Measurements from ENCODE around the gene PDIA6. TPM values are rescaled to one million over a fixed set of nuclear protein-coding genes. Genes with fewer than 3 reads are reported as not detected.

PDIA6 gene
- total and polyA plus RNA-seq, 10 of the 15 experiments (the other 5 are each of a cell fraction or from before 2014, with no cell fraction given), result 148 to 526 (median 209) TPM

GRCh38 chr2:10814142-10814541 is 1.6 kb upstream of the PDIA6 start:
- no TSS peak for BruUV-seq (replicated peaks)
- intact Hi-C loops (cut with micrococcal nuclease; ENCODE audit: unreplicated experiment), result loop anchor here (5.0 to 10.0 kb wide), 2 partner anchors 367 to 931 kb away; partner anchors contain the start of genes LPIN1 and ODC1
- RAD21 ChIA-PET (ENCODE audit: unreplicated experiment), result no interaction called here
- Histone ChIP-seq H3K27me3 (replicated peaks in 1 of 2; ENCODE audit: control insufficient read depth in 2 of 2, insufficient read depth in 2 of 2, low read length in 1 of 2) (no peaks in the 10 kb centered on the region; a peak in 3 of 4 replicates), H3K4me2 (ENCODE audit: control insufficient read depth, insufficient read depth) (no peak overlapping the region), H2AFZ (ENCODE audit: control insufficient read depth, low read depth, low read length) (no peak overlapping the region), H3K79me2 (ENCODE audit: control insufficient read depth, insufficient read depth, low read length) (peaks cover 33% of the 10 kb centered on the region), H3K27ac (ENCODE audit: control insufficient read depth, insufficient read depth) (no peak overlapping the region), H3K9me3 (replicated peaks; ENCODE audit: control insufficient read depth, insufficient read depth, low read length) (no peaks in the 10 kb centered on the region), H3K9ac (ENCODE audit: control insufficient read depth, insufficient read depth, low read length) (no peak overlapping the region), H3K4me3 (no peak overlapping the region), H4K20me1 (ENCODE audit: control insufficient read depth, insufficient read depth) (0 out of 2 replicates have a peak, but pooled peaks cover 4% of the 10 kb centered on the region), H3K36me3 (ENCODE audit: control insufficient read depth in 2 of 2, insufficient read depth in 2 of 2, low read length in 1 of 2) (no peaks in the 10 kb centered on the region), H3K4me1 (ENCODE audit: control insufficient read depth, insufficient read depth, low read length) (peaks cover 3% of the 10 kb centered on the region)
- CTCF ChIA-PET, result no interaction called here
- 40% methylated on average over 7 of the region's 10 CpGs for WGBS (ENCODE audit: insufficient coverage, insufficient replicate concordance, low lambda C conversion rate, missing lambda C conversion rate)
- POLR2A ChIA-PET, result interaction anchor here (1.0 kb wide), 1 partner anchor 23 kb away, joined by 3 read pairs; no protein-coding TSS in a partner anchor
- no peak for DNase-seq (ENCODE audit: low read depth, low spot score)
- no peak for FAIRE-seq
- ATAC-seq, result no peak
- in situ Hi-C loops (cut with MboI), result no loop called here
- SMC1A ChIA-PET (ENCODE audit: uncharacterized antibody, unreplicated experiment), result no interaction called here
- TF ChIP-seq, protein P1, sequence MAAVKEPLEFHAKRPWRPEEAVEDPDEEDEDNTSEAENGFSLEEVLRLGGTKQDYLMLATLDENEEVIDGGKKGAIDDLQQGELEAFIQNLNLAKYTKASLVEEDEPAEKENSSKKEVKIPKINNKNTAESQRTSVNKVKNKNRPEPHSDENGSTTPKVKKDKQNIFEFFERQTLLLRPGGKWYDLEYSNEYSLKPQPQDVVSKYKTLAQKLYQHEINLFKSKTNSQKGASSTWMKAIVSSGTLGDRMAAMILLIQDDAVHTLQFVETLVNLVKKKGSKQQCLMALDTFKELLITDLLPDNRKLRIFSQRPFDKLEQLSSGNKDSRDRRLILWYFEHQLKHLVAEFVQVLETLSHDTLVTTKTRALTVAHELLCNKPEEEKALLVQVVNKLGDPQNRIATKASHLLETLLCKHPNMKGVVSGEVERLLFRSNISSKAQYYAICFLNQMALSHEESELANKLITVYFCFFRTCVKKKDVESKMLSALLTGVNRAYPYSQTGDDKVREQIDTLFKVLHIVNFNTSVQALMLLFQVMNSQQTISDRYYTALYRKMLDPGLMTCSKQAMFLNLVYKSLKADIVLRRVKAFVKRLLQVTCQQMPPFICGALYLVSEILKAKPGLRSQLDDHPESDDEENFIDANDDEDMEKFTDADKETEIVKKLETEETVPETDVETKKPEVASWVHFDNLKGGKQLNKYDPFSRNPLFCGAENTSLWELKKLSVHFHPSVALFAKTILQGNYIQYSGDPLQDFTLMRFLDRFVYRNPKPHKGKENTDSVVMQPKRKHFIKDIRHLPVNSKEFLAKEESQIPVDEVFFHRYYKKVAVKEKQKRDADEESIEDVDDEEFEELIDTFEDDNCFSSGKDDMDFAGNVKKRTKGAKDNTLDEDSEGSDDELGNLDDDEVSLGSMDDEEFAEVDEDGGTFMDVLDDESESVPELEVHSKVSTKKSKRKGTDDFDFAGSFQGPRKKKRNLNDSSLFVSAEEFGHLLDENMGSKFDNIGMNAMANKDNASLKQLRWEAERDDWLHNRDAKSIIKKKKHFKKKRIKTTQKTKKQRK (IDR thresholded peaks at IDR 0.05; ENCODE audit: low read depth, low read length), result no peak
- TF ChIP-seq, protein P2, sequence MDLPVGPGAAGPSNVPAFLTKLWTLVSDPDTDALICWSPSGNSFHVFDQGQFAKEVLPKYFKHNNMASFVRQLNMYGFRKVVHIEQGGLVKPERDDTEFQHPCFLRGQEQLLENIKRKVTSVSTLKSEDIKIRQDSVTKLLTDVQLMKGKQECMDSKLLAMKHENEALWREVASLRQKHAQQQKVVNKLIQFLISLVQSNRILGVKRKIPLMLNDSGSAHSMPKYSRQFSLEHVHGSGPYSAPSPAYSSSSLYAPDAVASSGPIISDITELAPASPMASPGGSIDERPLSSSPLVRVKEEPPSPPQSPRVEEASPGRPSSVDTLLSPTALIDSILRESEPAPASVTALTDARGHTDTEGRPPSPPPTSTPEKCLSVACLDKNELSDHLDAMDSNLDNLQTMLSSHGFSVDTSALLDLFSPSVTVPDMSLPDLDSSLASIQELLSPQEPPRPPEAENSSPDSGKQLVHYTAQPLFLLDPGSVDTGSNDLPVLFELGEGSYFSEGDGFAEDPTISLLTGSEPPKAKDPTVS (IDR thresholded peaks at IDR 0.05; ENCODE audit: low read depth, low read length), result no peak
- TF ChIP-seq TARDBP (IDR thresholded peaks at IDR 0.05; ENCODE audit: borderline replicate concordance) (no peak), BMI1 (IDR thresholded peaks at IDR 0.05; ENCODE audit: borderline replicate concordance) (no peak), EZH2 (IDR thresholded peaks at IDR 0.05; ENCODE audit: borderline replicate concordance, control insufficient read depth, low read depth, low read length) (no peak), EED (IDR thresholded peaks at IDR 0.05; ENCODE audit: low read depth) (no peak), KDM1A (IDR thresholded peaks at IDR 0.05; ENCODE audit: borderline replicate concordance) (no peak), ZSCAN29 (IDR thresholded peaks at IDR 0.05) (no peak), RAD51 (IDR thresholded peaks at IDR 0.05) (no peak), SMAD5 (IDR thresholded peaks at IDR 0.05; ENCODE audit: low read depth) (no peak), ZZZ3 (IDR thresholded peaks at IDR 0.05; ENCODE audit: control insufficient read depth, insufficient read length, low read depth) (no peak), TCF12 (IDR thresholded peaks at IDR 0.05; ENCODE audit: low read depth, low read length) (no peak), MTA2 (IDR thresholded peaks at IDR 0.05; ENCODE audit: low read depth) (no peak), GATAD2B (conservative IDR thresholded peaks at IDR 0.05; ENCODE audit: low read depth) (no peak), SMAD1 (IDR thresholded peaks at IDR 0.05; ENCODE audit: low read depth, partially characterized antibody) (no peak)
- TF ChIP-seq, protein P3, sequence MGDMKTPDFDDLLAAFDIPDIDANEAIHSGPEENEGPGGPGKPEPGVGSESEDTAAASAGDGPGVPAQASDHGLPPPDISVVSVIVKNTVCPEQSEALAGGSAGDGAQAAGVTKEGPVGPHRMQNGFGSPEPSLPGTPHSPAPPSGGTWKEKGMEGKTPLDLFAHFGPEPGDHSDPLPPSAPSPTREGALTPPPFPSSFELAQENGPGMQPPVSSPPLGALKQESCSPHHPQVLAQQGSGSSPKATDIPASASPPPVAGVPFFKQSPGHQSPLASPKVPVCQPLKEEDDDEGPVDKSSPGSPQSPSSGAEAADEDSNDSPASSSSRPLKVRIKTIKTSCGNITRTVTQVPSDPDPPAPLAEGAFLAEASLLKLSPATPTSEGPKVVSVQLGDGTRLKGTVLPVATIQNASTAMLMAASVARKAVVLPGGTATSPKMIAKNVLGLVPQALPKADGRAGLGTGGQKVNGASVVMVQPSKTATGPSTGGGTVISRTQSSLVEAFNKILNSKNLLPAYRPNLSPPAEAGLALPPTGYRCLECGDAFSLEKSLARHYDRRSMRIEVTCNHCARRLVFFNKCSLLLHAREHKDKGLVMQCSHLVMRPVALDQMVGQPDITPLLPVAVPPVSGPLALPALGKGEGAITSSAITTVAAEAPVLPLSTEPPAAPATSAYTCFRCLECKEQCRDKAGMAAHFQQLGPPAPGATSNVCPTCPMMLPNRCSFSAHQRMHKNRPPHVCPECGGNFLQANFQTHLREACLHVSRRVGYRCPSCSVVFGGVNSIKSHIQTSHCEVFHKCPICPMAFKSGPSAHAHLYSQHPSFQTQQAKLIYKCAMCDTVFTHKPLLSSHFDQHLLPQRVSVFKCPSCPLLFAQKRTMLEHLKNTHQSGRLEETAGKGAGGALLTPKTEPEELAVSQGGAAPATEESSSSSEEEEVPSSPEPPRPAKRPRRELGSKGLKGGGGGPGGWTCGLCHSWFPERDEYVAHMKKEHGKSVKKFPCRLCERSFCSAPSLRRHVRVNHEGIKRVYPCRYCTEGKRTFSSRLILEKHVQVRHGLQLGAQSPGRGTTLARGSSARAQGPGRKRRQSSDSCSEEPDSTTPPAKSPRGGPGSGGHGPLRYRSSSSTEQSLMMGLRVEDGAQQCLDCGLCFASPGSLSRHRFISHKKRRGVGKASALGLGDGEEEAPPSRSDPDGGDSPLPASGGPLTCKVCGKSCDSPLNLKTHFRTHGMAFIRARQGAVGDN (IDR thresholded peaks at IDR 0.05), result no peak

All from GM12878 (cell line).